Ovary (tissue), 3 donors: ENCODE results near the gene LRRC75A.
"Not testable (repeated sequence)": the region's sequence is repeated elsewhere in the genome, so short reads cannot be mapped to it uniquely, and the experiment has no call there.

Source experiments
- EP300 ChIP-seq: sonication (generic); formaldehyde crosslinking; IDR thresholded peaks from one replicate; pipeline ENCODE4 v1.6.1; 2017; ENCODE audit warnings: antibody characterized with exemption
- POLR2A ChIP-seq: fragments of 450-650 bp; IDR thresholded peaks from one replicate; pipeline ENCODE4 v1.6.1; 2017; ENCODE audit warnings: antibody characterized with exemption, mild to moderate bottlenecking, moderate library complexity
- TF ChIP-seq, protein P1 (sequence below), 3 donors: fragments of 450-650 bp in 2 of 3; fragments of 200-600 bp in 1 of 3; IDR thresholded peaks; one replicate each; pipeline versions ENCODE4 v1.5.1 to v1.8.0; 2016 to 2022; ENCODE audit warnings: antibody characterized with exemption in 3 of 3, mild to moderate bottlenecking in 1 of 3
- donor health status: DM: no; HTN: no; CAD: no.

DNA sequence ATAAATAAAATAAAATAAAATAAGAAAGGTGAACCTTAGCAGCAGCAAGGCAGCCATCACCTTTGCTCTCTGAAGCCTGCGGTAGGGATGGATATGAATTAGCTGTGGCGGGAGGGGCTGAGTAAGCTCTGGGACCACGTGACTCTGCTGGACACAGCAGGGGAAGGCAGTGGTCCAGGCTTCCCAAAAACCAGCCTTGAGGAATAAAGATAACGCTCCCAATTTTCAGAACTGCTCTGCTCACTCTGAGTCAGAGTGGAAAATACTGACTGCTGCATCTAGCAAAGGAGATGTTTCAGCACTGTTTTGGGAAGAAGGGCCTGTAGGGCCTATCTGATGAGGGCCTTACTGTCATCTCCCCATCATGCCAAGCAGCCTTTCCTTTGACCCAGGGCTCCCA is 96.1 kb downstream of the LRRC75A start:
- TF ChIP-seq, protein P1, sequence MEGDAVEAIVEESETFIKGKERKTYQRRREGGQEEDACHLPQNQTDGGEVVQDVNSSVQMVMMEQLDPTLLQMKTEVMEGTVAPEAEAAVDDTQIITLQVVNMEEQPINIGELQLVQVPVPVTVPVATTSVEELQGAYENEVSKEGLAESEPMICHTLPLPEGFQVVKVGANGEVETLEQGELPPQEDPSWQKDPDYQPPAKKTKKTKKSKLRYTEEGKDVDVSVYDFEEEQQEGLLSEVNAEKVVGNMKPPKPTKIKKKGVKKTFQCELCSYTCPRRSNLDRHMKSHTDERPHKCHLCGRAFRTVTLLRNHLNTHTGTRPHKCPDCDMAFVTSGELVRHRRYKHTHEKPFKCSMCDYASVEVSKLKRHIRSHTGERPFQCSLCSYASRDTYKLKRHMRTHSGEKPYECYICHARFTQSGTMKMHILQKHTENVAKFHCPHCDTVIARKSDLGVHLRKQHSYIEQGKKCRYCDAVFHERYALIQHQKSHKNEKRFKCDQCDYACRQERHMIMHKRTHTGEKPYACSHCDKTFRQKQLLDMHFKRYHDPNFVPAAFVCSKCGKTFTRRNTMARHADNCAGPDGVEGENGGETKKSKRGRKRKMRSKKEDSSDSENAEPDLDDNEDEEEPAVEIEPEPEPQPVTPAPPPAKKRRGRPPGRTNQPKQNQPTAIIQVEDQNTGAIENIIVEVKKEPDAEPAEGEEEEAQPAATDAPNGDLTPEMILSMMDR (IDR thresholded peaks at IDR 0.05) = not testable (repeated sequence)
- TF ChIP-seq POLR2A, EP300: not testable (repeated sequence)
